GM12878 (cell line): Measurements from ENCODE around the gene RPL10.

Experiments
- ESRRA ChIP-seq: IDR thresholded peaks from 2 replicates; pipeline ENCODE4 v1.6.1; 2012; ENCODE audit warnings: mild to moderate bottlenecking, low read length, improper control_type of control experiment
- EZH2 ChIP-seq: IDR thresholded peaks from 2 replicates; pipeline ENCODE4 v1.6.1; 2012; ENCODE audit warnings: low read depth, mild to moderate bottlenecking, control low read depth, inconsistent platforms, low read length, borderline replicate concordance; ENCODE audit not compliant: control insufficient read depth
- KLF5 ChIP-seq: fragments of 450-650 bp; IDR thresholded peaks from 2 replicates; pipeline ENCODE4 v1.6.1; 2014; ENCODE audit warnings: mild to moderate bottlenecking; ENCODE audit not compliant: partially characterized antibody
- MXI1 ChIP-seq: fragments of 150-350 bp; IDR thresholded peaks from 2 replicates; pipeline ENCODE4 v1.6.1; 2011; ENCODE audit warnings: low read depth, mild to moderate bottlenecking, inconsistent platforms, low read length, improper control_type of control experiment
- POLR2AphosphoS5 ChIP-seq: IDR thresholded peaks from 2 replicates; pipeline ENCODE4 v1.6.1; 2011; ENCODE audit warnings: mild to moderate bottlenecking, low read length, inconsistent platforms
- SMAD5 ChIP-seq: IDR thresholded peaks from 2 replicates; pipeline ENCODE4 v1.6.1; 2016; ENCODE audit warnings: antibody characterized with exemption, low read depth
- TF ChIP-seq, protein P1 (sequence below), 3 experiments: IDR thresholded peaks in 2 of 3; conservative IDR thresholded peaks in 1 of 3; 2 replicates each; pipeline ENCODE4 v1.5.1; 2011; ENCODE audit warnings: low read depth in 3 of 3, low read length in 3 of 3, mild to moderate bottlenecking in 3 of 3, control low read depth in 2 of 3, moderate library complexity in 2 of 3, inconsistent platforms in 1 of 3, mixed read lengths in 1 of 3; ENCODE audit not compliant: control insufficient read depth in 2 of 3, insufficient read depth in 1 of 3; ENCODE audit errors: extremely low read depth in 1 of 3

GRCh38 chrX:154362085-154362742 is 36.0 kb upstream of the RPL10 start:
- TF ChIP-seq POLR2AphosphoS5: no peak
- TF ChIP-seq, protein P1, sequence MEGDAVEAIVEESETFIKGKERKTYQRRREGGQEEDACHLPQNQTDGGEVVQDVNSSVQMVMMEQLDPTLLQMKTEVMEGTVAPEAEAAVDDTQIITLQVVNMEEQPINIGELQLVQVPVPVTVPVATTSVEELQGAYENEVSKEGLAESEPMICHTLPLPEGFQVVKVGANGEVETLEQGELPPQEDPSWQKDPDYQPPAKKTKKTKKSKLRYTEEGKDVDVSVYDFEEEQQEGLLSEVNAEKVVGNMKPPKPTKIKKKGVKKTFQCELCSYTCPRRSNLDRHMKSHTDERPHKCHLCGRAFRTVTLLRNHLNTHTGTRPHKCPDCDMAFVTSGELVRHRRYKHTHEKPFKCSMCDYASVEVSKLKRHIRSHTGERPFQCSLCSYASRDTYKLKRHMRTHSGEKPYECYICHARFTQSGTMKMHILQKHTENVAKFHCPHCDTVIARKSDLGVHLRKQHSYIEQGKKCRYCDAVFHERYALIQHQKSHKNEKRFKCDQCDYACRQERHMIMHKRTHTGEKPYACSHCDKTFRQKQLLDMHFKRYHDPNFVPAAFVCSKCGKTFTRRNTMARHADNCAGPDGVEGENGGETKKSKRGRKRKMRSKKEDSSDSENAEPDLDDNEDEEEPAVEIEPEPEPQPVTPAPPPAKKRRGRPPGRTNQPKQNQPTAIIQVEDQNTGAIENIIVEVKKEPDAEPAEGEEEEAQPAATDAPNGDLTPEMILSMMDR (IDR thresholded peaks at IDR 0.05 in 2 of 3, conservative IDR thresholded peaks at IDR 0.05 in 1 of 3; ENCODE audit: control insufficient read depth in 2 of 3, extremely low read depth in 1 of 3, insufficient read depth in 1 of 3, low read depth in 3 of 3, low read length in 3 of 3): no peak
- TF ChIP-seq EZH2: no peak
- no peak for TF ChIP-seq KLF5
- no peak for TF ChIP-seq MXI1
- TF ChIP-seq SMAD5: no peak
- no peak for TF ChIP-seq ESRRA
